ENCODE measurements around the gene TRMT112. TPM values are rescaled to one million over a fixed set of nuclear protein-coding genes. Genes with fewer than 3 reads are reported as not detected.
A peak's percentile ranks its signal among the peaks of the same experiment; 100 is the strongest.

Gene TRMT112
- total RNA-seq, 2 experiments from 2014 or later = 197 TPM

- ATAC-seq (no peak), DNase-seq (no peak)
- H3K27me3 Mint-ChIP-seq = no peaks in the 10 kb centered on the region
- intact Hi-C loops (cut with micrococcal nuclease) = no loop called here
- ChIA-PET POLR2A (interaction anchor here (0.6 to 2.0 kb wide), 3 partner anchors 10 to 26 kb away, joined by 3 to 5 read pairs (median 5); no protein-coding TSS in a partner anchor), CTCF (interaction anchor here (0.7 to 9.5 kb wide), 4 partner anchors 9 to 154 kb away, joined by 3 to 75 read pairs (median 4); partner anchors contain the start of genes CCDC88B and PRDX5)
- H3K9me3 Mint-ChIP-seq = no peaks in the 10 kb centered on the region
- H3K4me3 Mint-ChIP-seq = peak overlapping the region; percentile 67
- peak overlapping the region; percentile 87 for H3K27ac Mint-ChIP-seq
- peaks cover 48% of the 10 kb centered on the region for H3K4me1 Mint-ChIP-seq (ENCODE audit: low read depth)
- TF ChIP-seq CTCF (IDR thresholded peaks at IDR 0.05) = no peak
- H3K36me3 Mint-ChIP-seq (ENCODE audit: low read depth) = peaks cover 39% of the 10 kb centered on the region
Observed at GRCh38 chr11:64358536-64358906, 41.2 kb upstream of the TRMT112 start.

- Mint-ChIP-seq H3K27ac (peak overlapping the region; percentile 87), H3K4me3 (peak overlapping the region; percentile 67), H3K9me3 (no peaks in the 10 kb centered on the region), H3K27me3 (no peaks in the 10 kb centered on the region), H3K36me3 (ENCODE audit: low read depth) (peaks cover 35% of the 10 kb centered on the region), H3K4me1 (ENCODE audit: low read depth) (peaks cover 48% of the 10 kb centered on the region)
- ChIA-PET CTCF (interaction anchor here (0.7 to 9.5 kb wide), 5 partner anchors 9 to 154 kb away, joined by 3 to 75 read pairs (median 6); partner anchors contain the start of genes CCDC88B and PRDX5), POLR2A (interaction anchor here (0.6 to 2.0 kb wide), 3 partner anchors 10 to 26 kb away, joined by 3 to 5 read pairs (median 5); no protein-coding TSS in a partner anchor)
- no peak for TF ChIP-seq CTCF (IDR thresholded peaks at IDR 0.05)
- ATAC-seq (peak; percentile 73), DNase-seq (peak; percentile 82)
- intact Hi-C loops (cut with micrococcal nuclease) = no loop called here
Observed at GRCh38 chr11:64357904-64358535, 40.7 kb upstream of the TRMT112 start.

- ATAC-seq (peak; percentile 1), DNase-seq (no peak)
- ChIA-PET POLR2A (interaction anchor here (1.2 to 2.0 kb wide), 2 partner anchors 9 to 25 kb away, joined by 5 read pairs; no protein-coding TSS in a partner anchor), CTCF (interaction anchor here (1.0 to 9.5 kb wide), 4 partner anchors 9 to 153 kb away, joined by 3 to 75 read pairs (median 10); partner anchors contain the start of gene CCDC88B)
- no peak for TF ChIP-seq CTCF (IDR thresholded peaks at IDR 0.05)
- Mint-ChIP-seq H3K27me3 (no peaks in the 10 kb centered on the region), H3K36me3 (ENCODE audit: low read depth) (peaks cover 30% of the 10 kb centered on the region), H3K9me3 (no peaks in the 10 kb centered on the region), H3K27ac (peak overlapping the region; percentile 87), H3K4me1 (ENCODE audit: low read depth) (peaks cover 48% of the 10 kb centered on the region), H3K4me3 (peak overlapping the region; percentile 67)
- intact Hi-C loops (cut with micrococcal nuclease) = no loop called here
Observed at GRCh38 chr11:64357446-64357845, 40.1 kb upstream of the TRMT112 start.

- no peak overlapping the region for H3K4me3 Mint-ChIP-seq
- no peaks in the 10 kb centered on the region for H3K9me3 Mint-ChIP-seq
- H3K4me1 Mint-ChIP-seq (ENCODE audit: low read depth) = peaks cover 42% of the 10 kb centered on the region
- ChIA-PET POLR2A (interaction anchor here (1.6 kb wide), 1 partner anchor 171 kb away, joined by 3 read pairs; the partner anchor contains the start of gene STIP1), CTCF (interaction anchor here (0.6 to 9.5 kb wide), 12 partner anchors 8 to 1801 kb away, joined by 3 to 75 read pairs (median 3); partner anchors contain the start of genes CCDC88B, PRDX5 and TRMT112)
- DNase-seq = peak; percentile 70
- peak overlapping the region; percentile 51 for H3K27ac Mint-ChIP-seq
- peak; percentile 18 for ATAC-seq
- TF ChIP-seq CTCF (IDR thresholded peaks at IDR 0.05) = no peak
- H3K36me3 Mint-ChIP-seq (ENCODE audit: low read depth) = peaks cover 23% of the 10 kb centered on the region
- intact Hi-C loops (cut with micrococcal nuclease) = no loop called here
- no peaks in the 10 kb centered on the region for H3K27me3 Mint-ChIP-seq
Observed at GRCh38 chr11:64356498-64357411, 39.4 kb upstream of the TRMT112 start.

Measured in activated CD8-positive, alpha-beta T cell treated with anti-CD3 and anti-CD28 coated beads for 36 hours (primary cell).